Endothelial cell of umbilical vein (primary cell): Measurements from ENCODE around the gene AHSA1. TPM values are rescaled to one million over a fixed set of nuclear protein-coding genes. Genes with fewer than 3 reads are reported as not detected.

Experiments
- BruUV-seq: library from RNA; stranded (reverse); fragments of 400-500 nt; replicated peaks from 2 replicates; lab custom pipeline; 2021; lab: Mats Ljungman, UMichigan
- CTCF ChIA-PET: fragments of 300-600, 350-600 bp; sonication (Branson Sonifier 250); formaldehyde crosslinking; loops from one replicate; lab custom pipeline; 2021; ENCODE audit warnings: antibody characterized with exemption, inconsistent platforms; lab: Charles Lee
- POLR2A ChIA-PET: fragments of 300-600, 350-600 bp; sonication (Branson Sonifier 250); formaldehyde crosslinking; loops from one replicate; lab custom pipeline; 2021; ENCODE audit warnings: antibody characterized with exemption, inconsistent platforms; lab: Charles Lee
- DNase-seq: peaks from one replicate; pipeline ENCODE4 v3.0.0-alpha.2; 2011; ENCODE audit warnings: low read depth, low spot score
- FAIRE-seq: peaks from 2 replicates; lab custom pipeline; 2011; peaks lifted over from hg19 to GRCh38; lab: Jason Lieb, UNC
- H2AFZ ChIP-seq: 2 replicates; pipeline ENCODE4 v1.6.0; 2012; ENCODE audit warnings: low read depth, low read length, control low read depth, inconsistent platforms
- H3K27ac ChIP-seq: 2 replicates; pipeline ENCODE4 v1.5.1; 2011; ENCODE audit warnings: low read depth, mild to moderate bottlenecking, control low read depth, low read length, moderate library complexity; ENCODE audit not compliant: insufficient read depth
- H3K27me3 ChIP-seq, 2 experiments: 2 replicates each; pipeline versions ENCODE4 v1.6.0 to v1.6.1; 2011; ENCODE audit warnings: low read length in 2 of 2, mixed read lengths in 1 of 2; ENCODE audit not compliant: control insufficient read depth in 2 of 2, insufficient read depth in 2 of 2
- H3K36me3 ChIP-seq, 2 experiments: 2 replicates in 1 of 2; 3 replicates in 1 of 2; pipeline ENCODE4 v1.5.1; 2011; ENCODE audit warnings: low read length in 2 of 2, mild to moderate bottlenecking in 1 of 2, moderate library complexity in 1 of 2; ENCODE audit not compliant: control insufficient read depth in 2 of 2, insufficient read depth in 2 of 2; ENCODE audit errors: extremely low read depth in 1 of 2
- H3K4me1 ChIP-seq: 3 replicates; pipeline ENCODE4 v1.5.1; 2011; ENCODE audit warnings: mild to moderate bottlenecking, low read length; ENCODE audit not compliant: control insufficient read depth, insufficient read depth; ENCODE audit errors: extremely low read depth
- H3K4me2 ChIP-seq: 2 replicates; pipeline ENCODE4 v1.6.1; 2011; ENCODE audit warnings: low read length, control low read depth, mixed read lengths; ENCODE audit not compliant: insufficient read depth
- H3K4me3 ChIP-seq, 3 experiments: fragments of 200-600 bp in 1 of 3; sonication (generic), shearing (Covaris generic) in 1 of 3; replicated peaks in 1 of 3; 2 replicates each; pipeline ENCODE4 v1.5.1; 2011 to 2016; ENCODE audit warnings: control low read depth in 3 of 3, low read length in 3 of 3, mild to moderate bottlenecking in 2 of 3, inconsistent platforms in 1 of 3, low read depth in 1 of 3, moderate library complexity in 1 of 3; ENCODE audit not compliant: insufficient read depth in 1 of 3
- H3K79me2 ChIP-seq: 2 replicates; pipeline ENCODE4 v1.6.0; 2012; ENCODE audit warnings: low read length, inconsistent platforms; ENCODE audit not compliant: control insufficient read depth, insufficient read depth
- H3K9ac ChIP-seq: replicated peaks from 2 replicates; pipeline ENCODE3; 2011; ENCODE audit warnings: low read length, control low read depth; ENCODE audit not compliant: insufficient read depth; ENCODE audit errors: extremely low read depth
- H3K9me1 ChIP-seq: replicated peaks from 3 replicates; pipeline ENCODE4 v1.6.0; 2011; ENCODE audit warnings: mild to moderate bottlenecking, low read length; ENCODE audit not compliant: control insufficient read depth, insufficient read depth; ENCODE audit errors: extremely low read depth
- H3K9me3 ChIP-seq: replicated peaks from 2 replicates; pipeline ENCODE4 v1.5.1; 2012; ENCODE audit warnings: low read length, inconsistent platforms; ENCODE audit not compliant: control insufficient read depth, insufficient read depth
- H4K20me1 ChIP-seq: replicated peaks from 2 replicates; pipeline ENCODE3; 2011; ENCODE audit warnings: mild to moderate bottlenecking, low read length; ENCODE audit not compliant: control insufficient read depth, insufficient read depth; ENCODE audit errors: extremely low read depth
- EZH2 ChIP-seq: IDR thresholded peaks from 2 replicates; pipeline ENCODE4 v1.6.1; 2012; ENCODE audit warnings: borderline replicate concordance, low read depth, mild to moderate bottlenecking, moderate library complexity, low read length, inconsistent platforms; ENCODE audit not compliant: severe bottlenecking
- FOS ChIP-seq: IDR thresholded peaks from 2 replicates; pipeline ENCODE4 v1.6.1; 2011; ENCODE audit warnings: mild to moderate bottlenecking, low read length, moderate library complexity, borderline replicate concordance; ENCODE audit not compliant: insufficient read depth
- MYC ChIP-seq: IDR thresholded peaks from one replicate; pipeline ENCODE4 v1.6.1; 2011; ENCODE audit warnings: mild to moderate bottlenecking, low read depth, low read length
- POLR2A ChIP-seq: IDR thresholded peaks from 2 replicates; pipeline ENCODE4 v1.6.1; 2012; ENCODE audit warnings: low read depth, mild to moderate bottlenecking, control low read depth, low read length
- POLR2AphosphoS5 ChIP-seq: IDR thresholded peaks from 2 replicates; pipeline ENCODE4 v1.6.1; 2012; ENCODE audit warnings: low read depth, mild to moderate bottlenecking, control low read depth, low read length, moderate library complexity; ENCODE audit not compliant: insufficient read depth
- dilution Hi-C: fragments of 300-500 bp; cut with MboI; formaldehyde crosslinking; loops from one replicate; pipeline ENCODE4 v1.15.0; 2019; ENCODE audit warnings: low sequenced_read_pairs; ENCODE audit not compliant: extremely low pct_ligation_motif_present
- intact Hi-C: fragments of 100-400 bp; cut with micrococcal nuclease; formaldehyde crosslinking; loops from one replicate; pipeline ENCODE4 v1.10.0; 2022
- polyA plus RNA-seq, 4 experiments: library from polyadenylated mRNA; depleted of rRNA in 3 of 4; stranded (reverse) in 3 of 4; unstranded in 1 of 4; fragments of >200 nt; gene quantifications; 2 replicates each; pipeline versions ENCODE4 v1.2.1 to v1.2.3, GENCODE V29; 2011 to 2012; ENCODE audit warnings: missing spikeins in 1 of 4
- total RNA-seq: library from RNA; stranded (reverse); gene quantifications from 2 replicates; pipeline ENCODE4 v1.2.3, GENCODE V29; 2021
- TF ChIP-seq, protein P1 (sequence below), 2 donors: IDR thresholded peaks; 1 replicate in 1 of 2; 2 replicates in 1 of 2; pipeline ENCODE4 v1.5.1; 2011; ENCODE audit warnings: low read length in 2 of 2, mild to moderate bottlenecking in 2 of 2, moderate library complexity in 2 of 2, control low read depth in 1 of 2, inconsistent platforms in 1 of 2, low read depth in 1 of 2; ENCODE audit not compliant: insufficient read depth in 1 of 2; ENCODE audit errors: extremely low read depth in 1 of 2

AHSA1 gene
- total and polyA plus RNA-seq, 2 donors (not counting 3 experiments of a cell fraction or from before 2014, with no cell fraction given) = 122 to 166 TPM

DNA sequence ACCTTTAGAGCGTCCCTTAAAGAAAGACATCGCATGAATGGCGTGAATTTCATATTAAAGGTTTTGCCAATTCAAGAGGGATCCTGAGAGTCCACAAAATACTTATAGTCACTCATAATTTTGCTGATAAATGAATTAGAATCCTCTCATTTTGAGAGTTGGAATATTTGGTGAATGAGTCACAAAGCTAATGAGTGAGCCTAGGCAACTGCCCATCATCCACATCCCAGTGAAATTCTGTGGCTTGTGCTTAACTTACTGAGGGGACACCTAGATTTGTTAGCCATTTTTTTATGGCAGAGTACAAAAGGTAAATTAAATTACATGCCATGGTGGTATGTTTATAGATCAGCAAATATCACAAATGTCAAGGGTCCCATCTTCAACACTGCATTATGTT is 21.9 kb upstream of the AHSA1 start:
- Histone ChIP-seq H3K27ac (no peak overlapping the region), H2AFZ (no peak overlapping the region), H3K9me3 (no peaks in the 10 kb centered on the region), H3K36me3 (peaks cover 8 to 10% of the 10 kb centered on the region in 2 experiments), H3K4me2 (no peak overlapping the region), H3K4me1 (no peaks in the 10 kb centered on the region), H3K9me1 (no peaks in the 10 kb centered on the region), H3K4me3 (no peak overlapping the region), H3K27me3 (no peaks in the 10 kb centered on the region), H4K20me1 (no peaks in the 10 kb centered on the region), H3K9ac (no peak overlapping the region), H3K79me2 (no peaks in the 10 kb centered on the region)
- DNase-seq (no peak), FAIRE-seq (peak; percentile 4)
- dilution Hi-C loops (no loop called here), intact Hi-C loops (no loop called here)
- ChIA-PET CTCF (no interaction called here), POLR2A (no interaction called here)
- peak; percentile 35 for TF ChIP-seq FOS
- TF ChIP-seq, protein P1, sequence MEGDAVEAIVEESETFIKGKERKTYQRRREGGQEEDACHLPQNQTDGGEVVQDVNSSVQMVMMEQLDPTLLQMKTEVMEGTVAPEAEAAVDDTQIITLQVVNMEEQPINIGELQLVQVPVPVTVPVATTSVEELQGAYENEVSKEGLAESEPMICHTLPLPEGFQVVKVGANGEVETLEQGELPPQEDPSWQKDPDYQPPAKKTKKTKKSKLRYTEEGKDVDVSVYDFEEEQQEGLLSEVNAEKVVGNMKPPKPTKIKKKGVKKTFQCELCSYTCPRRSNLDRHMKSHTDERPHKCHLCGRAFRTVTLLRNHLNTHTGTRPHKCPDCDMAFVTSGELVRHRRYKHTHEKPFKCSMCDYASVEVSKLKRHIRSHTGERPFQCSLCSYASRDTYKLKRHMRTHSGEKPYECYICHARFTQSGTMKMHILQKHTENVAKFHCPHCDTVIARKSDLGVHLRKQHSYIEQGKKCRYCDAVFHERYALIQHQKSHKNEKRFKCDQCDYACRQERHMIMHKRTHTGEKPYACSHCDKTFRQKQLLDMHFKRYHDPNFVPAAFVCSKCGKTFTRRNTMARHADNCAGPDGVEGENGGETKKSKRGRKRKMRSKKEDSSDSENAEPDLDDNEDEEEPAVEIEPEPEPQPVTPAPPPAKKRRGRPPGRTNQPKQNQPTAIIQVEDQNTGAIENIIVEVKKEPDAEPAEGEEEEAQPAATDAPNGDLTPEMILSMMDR (IDR thresholded peaks at IDR 0.05; ENCODE audit: extremely low read depth in 1 of 2, insufficient read depth in 1 of 2, low read depth in 1 of 2, low read length in 2 of 2) = no peak
- BruUV-seq = no TSS peak

DNA sequence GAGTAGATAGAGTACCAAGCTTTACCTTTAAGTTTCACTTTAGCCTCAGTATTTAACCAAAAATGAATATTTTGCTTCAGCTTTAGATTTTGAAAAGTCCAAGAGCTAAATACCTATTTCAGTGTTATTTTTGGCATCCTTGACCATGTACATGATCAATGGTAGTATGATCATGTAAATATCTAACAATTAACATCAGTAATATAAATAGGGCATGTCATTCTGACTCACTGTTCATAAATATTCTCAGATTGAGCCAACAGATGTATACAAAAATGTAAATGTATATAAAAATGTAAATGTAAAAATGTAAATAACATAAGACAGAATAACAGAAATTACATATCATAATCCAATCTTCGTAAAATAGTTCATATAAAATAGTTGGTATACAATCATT is 19.3 kb upstream of the AHSA1 start:
- H3K4me1 ChIP-seq = no peaks in the 10 kb centered on the region
- ChIA-PET POLR2A (interaction anchor here (0.7 kb wide), 1 partner anchor 13 kb away, joined by 4 read pairs; no protein-coding TSS in a partner anchor), CTCF (interaction anchor here (1.5 to 1.9 kb wide), 2 partner anchors 10 to 20 kb away, joined by 3 to 4 read pairs; no protein-coding TSS in a partner anchor)
- TF ChIP-seq POLR2A (no peak), EZH2 (no peak), POLR2AphosphoS5 (no peak), MYC (no peak)
- intact Hi-C loops (no loop called here), dilution Hi-C loops (no loop called here)
- H3K79me2 ChIP-seq = no peaks in the 10 kb centered on the region
- no peak for DNase-seq
- no peak overlapping the region for H2AFZ ChIP-seq
- no peaks in the 10 kb centered on the region for H3K9me3 ChIP-seq
- H4K20me1 ChIP-seq = no peaks in the 10 kb centered on the region
- no peak overlapping the region for H3K4me3 ChIP-seq
- H3K4me2 ChIP-seq = no peak overlapping the region
- H3K27ac ChIP-seq = no peak overlapping the region
- BruUV-seq = no TSS peak
- H3K9me1 ChIP-seq = no peaks in the 10 kb centered on the region
- no peak overlapping the region for H3K9ac ChIP-seq
- H3K36me3 ChIP-seq = peaks cover 17 to 28% of the 10 kb centered on the region in 2 experiments
- no peak for FAIRE-seq
- no peaks in the 10 kb centered on the region for H3K27me3 ChIP-seq
